ENCODE data around the gene UBXN7. TPM values are rescaled to one million over a fixed set of nuclear protein-coding genes. Genes with fewer than 3 reads are reported as not detected.

UBXN7 gene
- total RNA-seq, 1 experiment from 2014 or later = 99.6 TPM

- H3K4me3 Mint-ChIP-seq = no peak overlapping the region
- H3K27me3 Mint-ChIP-seq (ENCODE audit: low read depth) = no peaks in the 10 kb centered on the region
- ATAC-seq (no peak), DNase-seq (ENCODE audit: low spot score) (no peak)
- H3K27ac Mint-ChIP-seq = no peak overlapping the region; the same call in 1 of the 2 replicates
- ChIA-PET CTCF (no interaction called here), POLR2A (no interaction called here)
- H3K36me3 Mint-ChIP-seq = peaks cover 73% of the 10 kb centered on the region
- H3K9me3 Mint-ChIP-seq = no peaks in the 10 kb centered on the region
- TF ChIP-seq ZNF425 (CRISPR knock-in tag; conservative IDR thresholded peaks at IDR 0.05) = no peak
- no peaks in the 10 kb centered on the region for H3K4me1 Mint-ChIP-seq
Measured at GRCh38 chr3:196357905-196358304, 74.3 kb downstream of the UBXN7 start.

GRCh38 chr3:196356556-196356955 lies 75.7 kb downstream of the UBXN7 start:
- DNase-seq (ENCODE audit: low spot score) (no peak), ATAC-seq (no peak)
- Mint-ChIP-seq H3K9me3 (no peaks in the 10 kb centered on the region), H3K36me3 (peaks cover 64% of the 10 kb centered on the region), H3K4me3 (no peak overlapping the region), H3K27me3 (ENCODE audit: low read depth) (no peaks in the 10 kb centered on the region), H3K27ac (no peak overlapping the region), H3K4me1 (no peaks in the 10 kb centered on the region)
- CTCF ChIA-PET = no interaction called here
- POLR2A ChIA-PET = no interaction called here
- TF ChIP-seq TCF7 (CRISPR knock-in tag; IDR thresholded peaks at IDR 0.05; ENCODE audit: low read depth) = no peak
- no peak for TF ChIP-seq HMGXB4 (CRISPR knock-in tag; IDR thresholded peaks at IDR 0.05)
- TF ChIP-seq E2F1 (CRISPR knock-in tag; IDR thresholded peaks at IDR 0.05) = no peak
- no peak for TF ChIP-seq ZNF396 (CRISPR knock-in tag; IDR thresholded peaks at IDR 0.05; ENCODE audit: borderline replicate concordance)
- TF ChIP-seq MYBL2 (CRISPR knock-in tag; IDR thresholded peaks at IDR 0.05) = no peak
- no peak for TF ChIP-seq ZNF425 (CRISPR knock-in tag; conservative IDR thresholded peaks at IDR 0.05)
- TF ChIP-seq E2F5 (CRISPR knock-in tag; IDR thresholded peaks at IDR 0.05) = no peak
- TF ChIP-seq GABPB1 (CRISPR knock-in tag; IDR thresholded peaks at IDR 0.05) = no peak
- no peak for TF ChIP-seq ARID4B (CRISPR knock-in tag; IDR thresholded peaks at IDR 0.05; ENCODE audit: borderline replicate concordance)
- TF ChIP-seq ZMAT4 (CRISPR knock-in tag; IDR thresholded peaks at IDR 0.05) = no peak
- no peak for TF ChIP-seq IRF1 (CRISPR knock-in tag; IDR thresholded peaks at IDR 0.05)
- no peak for TF ChIP-seq IRF2 (CRISPR knock-in tag; IDR thresholded peaks at IDR 0.05; ENCODE audit: borderline replicate concordance, low read depth)
- no peak for TF ChIP-seq GRHL2 (CRISPR knock-in tag; IDR thresholded peaks at IDR 0.05; ENCODE audit: insufficient replicate concordance, severe bottlenecking)
- TF ChIP-seq ZNF121 (CRISPR knock-in tag; IDR thresholded peaks at IDR 0.05) = no peak
- no peak for TF ChIP-seq ESRRA (CRISPR knock-in tag; IDR thresholded peaks at IDR 0.05; ENCODE audit: borderline replicate concordance)
- no peak for TF ChIP-seq PRDM15 (CRISPR knock-in tag; IDR thresholded peaks at IDR 0.05)
